Measurements from ENCODE around the gene KRT2. TPM values are rescaled to one million over a fixed set of nuclear protein-coding genes. Genes with fewer than 3 reads are reported as not detected.

The KRT2 gene
- total RNA-seq, 2 experiments from 2014 or later = not detected

- Mint-ChIP-seq H3K9me3 (no peaks in the 10 kb centered on the region), H3K27me3 (no peaks in the 10 kb centered on the region), H3K36me3 (no peaks in the 10 kb centered on the region), H3K27ac (no peak overlapping the region), H3K4me3 (no peak overlapping the region), H3K4me1 (peaks cover 56% of the 10 kb centered on the region)
- DNase-seq = no peak
Observed at GRCh38 chr12:52630008-52630500, 22.0 kb downstream of the KRT2 start.

- Mint-ChIP-seq H3K9me3 (no peaks in the 10 kb centered on the region), H3K4me1 (peaks cover 56% of the 10 kb centered on the region), H3K4me3 (no peak overlapping the region), H3K27ac (no peak overlapping the region), H3K36me3 (no peaks in the 10 kb centered on the region), H3K27me3 (no peaks in the 10 kb centered on the region)
- DNase-seq = no peak
Observed at GRCh38 chr12:52629281-52630007, 22.6 kb downstream of the KRT2 start.

DNA sequence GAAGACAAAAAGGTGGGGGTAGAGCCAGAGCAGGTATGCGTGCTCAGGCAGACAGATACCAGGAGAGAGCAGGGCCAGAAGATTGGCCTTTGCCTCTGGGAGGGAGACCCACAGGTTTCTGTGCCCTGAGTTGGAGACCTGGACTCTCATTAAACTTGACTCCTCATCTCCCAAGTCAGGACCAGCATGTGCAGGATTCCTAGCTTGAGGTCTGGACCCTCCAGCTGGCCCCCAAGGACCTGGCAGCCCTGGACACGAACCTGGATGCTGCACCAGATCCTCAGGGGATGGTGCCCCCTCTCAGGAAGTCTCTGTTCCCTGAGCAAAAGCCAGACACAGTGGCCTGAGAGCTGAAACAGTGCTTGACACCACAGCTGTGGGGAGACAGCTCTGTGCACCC is 23.2 kb downstream of the KRT2 start:
- H3K4me3 Mint-ChIP-seq = no peak overlapping the region

GRCh38 chr12:52628111-52628507 is 23.9 kb downstream of the KRT2 start:
- Mint-ChIP-seq H3K4me3 (no peak overlapping the region), H3K36me3 (no peaks in the 10 kb centered on the region), H3K27ac (no peak overlapping the region), H3K27me3 (no peaks in the 10 kb centered on the region), H3K4me1 (peaks cover 43% of the 10 kb centered on the region), H3K9me3 (no peaks in the 10 kb centered on the region)
- DNase-seq = no peak

More for the DNA sequence above, 23.2 kb downstream of the KRT2 start:
- Mint-ChIP-seq H3K36me3 (no peaks in the 10 kb centered on the region), H3K27me3 (no peaks in the 10 kb centered on the region), H3K27ac (no peak overlapping the region), H3K9me3 (no peaks in the 10 kb centered on the region), H3K4me1 (peaks cover 50% of the 10 kb centered on the region)
- no peak for DNase-seq

GRCh38 chr12:52627395-52628110 is 24.5 kb downstream of the KRT2 start:
- H3K27me3 Mint-ChIP-seq = no peaks in the 10 kb centered on the region
- H3K4me3 Mint-ChIP-seq = no peak overlapping the region
- H3K4me1 Mint-ChIP-seq = peaks cover 39% of the 10 kb centered on the region
- no peak overlapping the region for H3K27ac Mint-ChIP-seq
- H3K36me3 Mint-ChIP-seq = no peaks in the 10 kb centered on the region
- DNase-seq = no peak
- peaks cover 2% of the 10 kb centered on the region for H3K9me3 Mint-ChIP-seq

DNA sequence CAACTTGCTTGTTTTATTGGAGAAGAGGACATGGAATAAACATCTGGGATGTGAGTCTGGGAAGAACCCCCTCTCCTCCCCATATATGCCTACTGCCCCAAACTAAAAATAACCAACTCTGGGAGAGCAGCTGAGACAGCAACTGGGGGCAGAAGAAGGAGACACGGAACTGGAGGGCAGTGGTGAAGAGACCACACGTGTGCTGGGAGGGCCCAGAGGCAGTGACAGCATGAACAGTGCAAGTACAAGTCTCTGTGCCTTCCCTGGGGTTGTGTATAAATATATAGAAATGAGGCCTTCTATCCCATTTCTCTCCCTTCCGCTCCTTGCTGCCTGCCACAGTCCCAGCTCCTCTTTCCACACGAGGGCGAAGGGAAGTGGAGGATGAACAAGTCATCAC is 29.7 kb downstream of the KRT2 start:
- peaks cover 2% of the 10 kb centered on the region for H3K9me3 Mint-ChIP-seq
- H3K4me1 Mint-ChIP-seq = peaks cover 19% of the 10 kb centered on the region
- DNase-seq = no peak
- no peaks in the 10 kb centered on the region for H3K36me3 Mint-ChIP-seq
- no peak overlapping the region for H3K27ac Mint-ChIP-seq
- H3K27me3 Mint-ChIP-seq = no peaks in the 10 kb centered on the region
- H3K4me3 Mint-ChIP-seq = no peak overlapping the region

DNA sequence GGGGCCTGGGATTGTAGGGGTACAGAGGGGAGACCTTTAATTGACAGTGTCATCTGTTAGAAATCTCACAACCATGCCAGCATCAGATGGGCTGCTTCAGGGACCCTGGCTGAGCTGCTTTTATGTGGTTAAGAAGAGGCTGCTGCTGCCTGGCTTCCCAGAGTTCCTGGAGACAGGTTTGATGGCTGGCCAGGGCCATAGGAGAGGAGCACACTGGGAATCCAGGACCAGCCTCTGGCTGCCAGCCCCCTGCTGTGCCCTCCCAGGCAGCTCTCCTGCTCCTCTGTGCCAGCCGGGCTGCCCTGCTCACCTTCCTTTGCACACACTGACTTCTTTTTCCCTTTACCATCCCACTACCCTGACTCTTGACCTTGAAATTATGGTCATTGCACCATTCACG is 33.1 kb downstream of the KRT2 start:
- no peak overlapping the region for H3K27ac Mint-ChIP-seq
- no peaks in the 10 kb centered on the region for H3K27me3 Mint-ChIP-seq
- H3K9me3 Mint-ChIP-seq = peaks cover 2% of the 10 kb centered on the region
- H3K4me1 Mint-ChIP-seq = peaks cover 42% of the 10 kb centered on the region
- no peak for DNase-seq
- no peak overlapping the region for H3K4me3 Mint-ChIP-seq
- no peaks in the 10 kb centered on the region for H3K36me3 Mint-ChIP-seq

- Mint-ChIP-seq H3K27ac (no peak within 1 kb of the TSS), H3K4me1 (peaks cover 48% of the 10 kb centered on the region)
Observed at GRCh38 chr12:52618216-52618615, 33.8 kb downstream of the KRT2 start, which contains the start of gene KRT73. Gene KRT73 (minus strand): TSS chr12:52618559. CDS start chr12:52618524, 35 bp downstream.

DNA sequence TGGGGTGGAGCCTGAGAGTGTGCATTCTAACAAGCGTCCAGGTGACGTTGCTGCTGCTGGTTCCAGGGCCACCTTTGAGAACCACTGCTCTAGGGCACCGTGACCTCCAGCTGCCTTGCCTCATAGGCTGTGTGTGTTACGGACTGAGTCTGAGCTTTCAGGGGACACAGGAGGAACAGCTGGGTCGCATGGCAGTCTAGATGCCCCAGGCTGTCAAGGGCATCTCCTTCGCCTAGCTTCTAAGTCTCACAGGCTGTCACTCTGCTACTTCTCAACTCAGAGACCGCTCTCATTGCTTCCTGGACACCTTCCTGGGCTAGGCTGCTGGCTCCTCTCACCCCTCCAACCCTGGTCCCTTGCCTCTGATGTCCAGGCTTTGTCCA is 34.6 kb downstream of the KRT2 start:
- no peak overlapping the region for H3K27ac Mint-ChIP-seq
- DNase-seq = no peak
- H3K4me1 Mint-ChIP-seq = peaks cover 56% of the 10 kb centered on the region
- no peak overlapping the region for H3K4me3 Mint-ChIP-seq
- no peaks in the 10 kb centered on the region for H3K36me3 Mint-ChIP-seq
- H3K27me3 Mint-ChIP-seq = no peaks in the 10 kb centered on the region
- H3K9me3 Mint-ChIP-seq = no peaks in the 10 kb centered on the region

More at GRCh38 chr12:52618216-52618615, 33.8 kb downstream of the KRT2 start, which contains the start of gene KRT73:
- Mint-ChIP-seq H3K9me3 (peaks cover 2% of the 10 kb centered on the region), H3K27me3 (no peaks in the 10 kb centered on the region), H3K36me3 (no peaks in the 10 kb centered on the region), H3K4me3 (no peak within 1 kb of the TSS)
- DNase-seq = no peak

DNA sequence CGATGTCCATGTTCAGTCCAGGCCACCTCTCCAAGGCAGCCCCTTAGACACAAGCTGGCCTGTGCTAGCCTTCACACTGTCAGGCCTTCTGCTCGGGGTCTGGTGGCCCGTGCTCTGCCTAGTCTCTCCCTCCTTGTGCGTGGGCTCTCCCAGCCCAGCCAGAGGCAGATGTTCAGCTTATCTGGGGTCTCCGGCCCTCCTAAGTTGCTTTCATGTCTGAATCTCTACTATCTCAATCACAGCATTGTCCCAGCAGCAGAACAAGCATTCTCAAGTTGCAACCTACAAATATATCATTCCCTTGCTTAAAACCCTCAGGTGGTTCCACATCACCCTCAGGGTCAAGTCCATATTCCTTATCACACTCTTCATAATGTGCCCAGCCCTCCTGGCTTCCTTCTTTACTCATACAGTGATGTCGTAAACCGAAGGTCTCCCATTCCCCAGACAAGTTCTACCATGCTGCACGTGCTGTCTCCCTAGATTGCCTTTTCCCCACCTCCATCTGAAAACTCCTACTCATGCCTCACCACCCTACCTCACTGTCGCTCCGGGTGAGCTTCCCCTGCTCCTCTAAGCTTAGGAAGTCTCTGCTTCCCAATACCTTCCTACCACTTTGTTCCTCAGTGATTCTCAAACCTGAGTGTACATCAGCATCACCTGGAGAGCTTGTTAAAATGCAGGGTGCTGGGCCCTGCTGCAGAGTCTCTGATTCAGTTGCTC is 35.2 kb downstream of the KRT2 start:
- H3K4me1 Mint-ChIP-seq = peaks cover 62% of the 10 kb centered on the region
- H3K36me3 Mint-ChIP-seq = no peaks in the 10 kb centered on the region
- H3K4me3 Mint-ChIP-seq = no peak overlapping the region
- H3K27me3 Mint-ChIP-seq = no peaks in the 10 kb centered on the region
- no peaks in the 10 kb centered on the region for H3K9me3 Mint-ChIP-seq
- no peak for DNase-seq
- no peak overlapping the region for H3K27ac Mint-ChIP-seq

GRCh38 chr12:52615912-52616311 is 36.1 kb downstream of the KRT2 start:
- DNase-seq = no peak
- Mint-ChIP-seq H3K27me3 (no peaks in the 10 kb centered on the region), H3K36me3 (peaks cover 2% of the 10 kb centered on the region), H3K9me3 (no peaks in the 10 kb centered on the region), H3K27ac (peak overlapping the region; percentile 76), H3K4me1 (peaks cover 67% of the 10 kb centered on the region), H3K4me3 (no peak overlapping the region)

DNA sequence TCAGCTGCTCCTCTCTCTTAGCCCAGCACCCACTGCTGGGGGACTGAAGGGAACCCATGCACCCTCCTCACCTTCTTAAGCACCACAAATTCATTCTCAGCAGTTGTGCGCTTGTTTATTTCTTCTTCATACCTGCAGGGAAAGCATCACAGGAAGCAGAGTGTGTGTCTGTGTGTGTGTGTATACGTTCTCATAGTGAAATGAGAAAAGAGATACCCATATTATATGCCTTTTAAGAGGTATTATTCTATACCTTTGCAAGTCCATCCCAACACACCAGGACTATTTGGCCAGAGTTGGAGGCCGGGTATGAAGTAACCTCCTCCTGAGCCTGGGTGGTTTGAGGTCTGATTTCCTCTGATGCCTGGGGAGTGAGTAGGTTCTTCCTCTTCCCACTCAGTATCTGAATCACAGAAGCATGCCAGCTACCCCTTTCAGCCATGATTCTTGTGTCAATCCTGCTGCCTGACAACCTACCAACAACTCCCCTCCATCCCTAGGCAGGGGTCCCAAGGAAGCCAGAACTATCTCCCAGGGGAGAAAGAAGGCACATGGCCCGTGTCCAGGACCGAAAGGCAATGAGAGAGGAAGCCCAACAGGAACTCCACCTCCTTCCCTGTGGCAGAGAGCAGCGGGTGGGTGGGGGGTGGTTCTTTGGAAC is 36.7 kb downstream of the KRT2 start:
- Mint-ChIP-seq H3K27ac (peak overlapping the region; percentile 76), H3K4me3 (no peak overlapping the region), H3K9me3 (no peaks in the 10 kb centered on the region), H3K4me1 (peaks cover 70% of the 10 kb centered on the region), H3K27me3 (no peaks in the 10 kb centered on the region), H3K36me3 (peaks cover 2% of the 10 kb centered on the region)
- peak; percentile 12 for DNase-seq

DNA sequence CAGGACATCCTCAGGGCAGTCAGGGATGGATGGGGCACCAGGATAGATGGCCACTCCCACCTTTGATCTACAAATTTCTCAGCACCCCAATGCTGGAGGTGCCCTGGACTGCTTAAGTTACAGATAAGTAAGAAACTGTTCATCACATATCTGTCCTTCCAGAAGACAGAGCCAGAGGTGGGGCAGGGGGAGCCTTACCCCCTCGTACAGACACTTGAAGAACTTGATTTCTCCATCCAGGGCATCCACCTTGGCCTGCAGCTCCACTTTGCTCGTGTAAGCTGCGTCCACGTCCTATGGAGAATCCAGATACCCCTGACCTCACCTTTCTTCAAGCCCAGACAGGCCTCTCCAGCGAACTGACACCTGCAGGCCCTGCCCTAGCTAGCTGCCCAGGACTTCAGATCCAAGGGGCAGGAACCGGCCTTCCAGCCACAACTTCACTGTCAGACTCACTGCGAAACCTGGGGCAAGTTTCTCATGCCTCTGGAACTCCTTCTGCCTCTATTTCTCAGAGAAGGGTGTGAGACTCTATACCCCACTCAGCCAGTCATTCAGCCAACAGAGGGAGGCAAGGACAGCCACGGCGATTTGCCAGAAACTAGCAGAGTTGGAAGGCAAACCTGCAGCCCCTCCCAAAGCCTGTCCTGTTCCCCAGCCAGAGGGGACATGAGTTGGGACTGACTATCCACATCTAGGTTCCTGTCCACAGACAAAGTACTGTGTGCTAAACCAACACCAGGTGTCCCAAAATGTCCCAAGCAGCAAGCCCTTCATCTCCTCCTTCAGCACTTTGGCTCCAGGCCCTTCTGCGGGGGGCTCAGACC is 37.4 kb downstream of the KRT2 start:
- no peaks in the 10 kb centered on the region for H3K9me3 Mint-ChIP-seq
- peaks cover 74% of the 10 kb centered on the region for H3K4me1 Mint-ChIP-seq
- DNase-seq = no peak
- no peaks in the 10 kb centered on the region for H3K27me3 Mint-ChIP-seq
- H3K36me3 Mint-ChIP-seq = peaks cover 2% of the 10 kb centered on the region
- peak overlapping the region; percentile 26 for H3K27ac Mint-ChIP-seq
- no peak overlapping the region for H3K4me3 Mint-ChIP-seq

- H3K27ac Mint-ChIP-seq = no peak overlapping the region
- H3K4me3 Mint-ChIP-seq = no peak overlapping the region
- H3K36me3 Mint-ChIP-seq = peaks cover 2% of the 10 kb centered on the region
- H3K4me1 Mint-ChIP-seq = peaks cover 82% of the 10 kb centered on the region
- H3K27me3 Mint-ChIP-seq = no peaks in the 10 kb centered on the region
- no peak for DNase-seq
- no peaks in the 10 kb centered on the region for H3K9me3 Mint-ChIP-seq
Observed at GRCh38 chr12:52613384-52614030, 38.5 kb downstream of the KRT2 start.

Data from activated naive CD8-positive, alpha-beta T cell treated with anti-CD3 and anti-CD28 coated beads for 36 hours (primary cell).